HTERT RPE-1 (cell line): ENCODE results near the gene MT1A.

ENCODE experiments used
- in situ Hi-C: fragments of 300-500 bp; cut with MboI; formaldehyde crosslinking; loops from 4 replicates; pipeline ENCODE4 v1.14.3; 2020; ENCODE audit warnings: low sequenced_read_pairs

MT1A gene

GRCh38 chr16:56630134-56630533, 8.3 kb upstream of the MT1A start:
- in situ Hi-C loops = no loop called here

- in situ Hi-C loops = no loop called here
Measured at GRCh38 chr16:56631197-56631596, 7.3 kb upstream of the MT1A start.

GRCh38 chr16:56631832-56632155, 6.7 kb upstream of the MT1A start:
- in situ Hi-C loops = no loop called here

- in situ Hi-C loops = no loop called here
Measured at GRCh38 chr16:56632156-56632847, 6.2 kb upstream of the MT1A start, which contains the start of gene MT1M. TSS of gene MT1M (plus strand) at chr16:56632659. CDS start at chr16:56632732, 73 bp downstream.

GRCh38 chr16:56632848-56633365, 5.6 kb upstream of the MT1A start:
- in situ Hi-C loops = no loop called here

- in situ Hi-C loops = no loop called here
Measured at GRCh38 chr16:56633535-56633934, 4.9 kb upstream of the MT1A start.

- in situ Hi-C loops = no loop called here
Measured at GRCh38 chr16:56634715-56635440, 3.6 kb upstream of the MT1A start.

GRCh38 chr16:56635441-56635967, 3.0 kb upstream of the MT1A start:
- in situ Hi-C loops = no loop called here

- in situ Hi-C loops = no loop called here
Measured at GRCh38 chr16:56636616-56637413, 1.7 kb upstream of the MT1A start.

GRCh38 chr16:56639045-56639444, 579 bp downstream of the MT1A start:
- in situ Hi-C loops = no loop called here

GRCh38 chr16:56640076-56640475, 1.6 kb downstream of the MT1A start:
- in situ Hi-C loops = no loop called here

- in situ Hi-C loops = no loop called here
Measured at GRCh38 chr16:56641166-56641565, 2.7 kb downstream of the MT1A start.

GRCh38 chr16:56643080-56643778, 4.8 kb downstream of the MT1A start:
- in situ Hi-C loops = no loop called here

- in situ Hi-C loops = no loop called here
Measured at GRCh38 chr16:56643833-56644232, 5.4 kb downstream of the MT1A start.

- in situ Hi-C loops = no loop called here
Measured at GRCh38 chr16:56645311-56645710, 6.8 kb downstream of the MT1A start.

GRCh38 chr16:56645838-56646237, 7.4 kb downstream of the MT1A start:
- in situ Hi-C loops = no loop called here

GRCh38 chr16:56647641-56648431, 9.4 kb downstream of the MT1A start:
- in situ Hi-C loops = no loop called here

GRCh38 chr16:56649271-56649670, 10.8 kb downstream of the MT1A start:
- in situ Hi-C loops = no loop called here

GRCh38 chr16:56649820-56650219, 11.4 kb downstream of the MT1A start:
- in situ Hi-C loops = no loop called here

- in situ Hi-C loops = no loop called here
Measured at GRCh38 chr16:56651586-56651985, 13.1 kb downstream of the MT1A start, which contains the start of gene MT1B. TSS of gene MT1B (plus strand) at chr16:56651886. CDS start at chr16:56651954, 68 bp downstream.
